ENCODE measurements around the gene KLF9.

The KLF9 gene

DNA sequence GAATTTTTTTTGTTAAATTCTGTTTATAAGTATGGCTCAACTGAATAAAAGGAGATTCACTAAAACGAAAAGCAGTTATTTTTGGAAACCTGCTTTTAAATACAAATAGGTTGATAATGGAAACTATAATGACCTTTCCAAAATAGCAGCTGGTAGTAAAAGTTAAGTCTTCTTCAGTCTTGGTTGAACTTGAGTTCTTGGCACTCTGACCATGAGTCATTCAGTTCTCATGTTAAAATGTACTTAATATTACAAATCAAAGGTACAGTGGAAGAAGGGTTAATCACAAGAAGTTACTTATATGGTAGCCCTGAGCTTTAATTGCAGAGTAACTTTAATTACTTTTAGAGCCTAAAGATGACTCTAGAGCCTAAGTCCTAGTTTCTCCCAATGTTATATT is 62.1 kb downstream of the KLF9 start:
- DNase-seq: no peak

DNA sequence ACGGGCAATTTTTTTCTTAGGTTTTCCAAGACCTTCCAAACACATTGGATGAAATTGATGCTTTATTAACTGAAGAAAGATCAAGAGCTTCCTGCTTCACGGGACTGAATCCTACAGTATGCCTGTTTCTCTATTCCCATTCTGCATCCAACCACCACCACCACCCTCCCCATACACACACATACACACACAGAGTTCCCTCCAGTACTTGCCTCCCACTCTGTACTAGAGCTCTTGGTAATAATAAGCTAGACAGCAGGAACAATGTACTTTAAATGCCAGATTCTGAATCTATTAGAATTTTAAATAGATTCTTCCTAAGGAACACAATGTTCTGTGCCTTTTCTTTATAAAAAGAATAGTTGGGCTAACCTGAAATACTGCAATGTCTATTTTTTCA is 67.4 kb downstream of the KLF9 start:
- no peak for DNase-seq

DNA sequence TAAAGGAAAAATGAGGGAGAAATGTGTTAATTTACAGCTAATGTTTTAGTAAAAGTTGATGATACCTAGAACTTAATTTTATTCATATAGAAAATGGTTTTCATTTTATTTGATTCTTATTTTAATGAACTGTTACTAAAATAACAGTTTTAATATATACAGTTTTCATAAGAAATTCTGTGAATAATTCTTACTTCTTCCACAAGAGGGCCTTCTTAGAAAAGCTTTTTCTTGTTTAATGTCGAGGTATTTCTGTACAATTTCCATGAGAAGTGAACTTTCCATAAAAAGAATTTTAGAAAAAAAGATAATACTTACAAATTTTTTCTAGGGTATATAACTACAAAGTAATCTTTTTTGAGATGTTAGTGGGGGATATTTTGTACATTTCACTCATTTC is 73.9 kb downstream of the KLF9 start:
- peak; percentile 11 for DNase-seq
